Kidney epithelial cell (primary cell): Measurements from ENCODE around the gene WDCP. TPM values are rescaled to one million over a fixed set of nuclear protein-coding genes. Genes with fewer than 3 reads are reported as not detected.
"Not testable (repeated sequence)": the region's sequence is repeated elsewhere in the genome, so short reads cannot be mapped to it uniquely, and the experiment has no call there.

Experiments
- DNase-seq: peaks from one replicate; pipeline ENCODE4 v3.0.0-alpha.2; 2010; ENCODE audit warnings: low read depth
- H3K27me3 ChIP-seq: 2 replicates; pipeline ENCODE4 v1.6.0; 2011; ENCODE audit warnings: low read length; ENCODE audit not compliant: control insufficient read depth, insufficient read depth
- H3K36me3 ChIP-seq: 2 replicates; pipeline ENCODE4 v1.5.1; 2011; ENCODE audit warnings: low read length; ENCODE audit not compliant: control insufficient read depth, insufficient read depth
- H3K4me3 ChIP-seq: 2 replicates; pipeline ENCODE4 v1.5.1; 2011; ENCODE audit warnings: low read depth, mild to moderate bottlenecking, control low read depth, low read length
- CTCF ChIP-seq: IDR thresholded peaks from 2 replicates; pipeline ENCODE4 v1.5.1; 2011; ENCODE audit warnings: mild to moderate bottlenecking, moderate library complexity, low read length, control low read depth, inconsistent platforms; ENCODE audit not compliant: insufficient read depth, poor library complexity, severe bottlenecking
- total RNA-seq: library from RNA; depleted of rRNA; stranded (reverse); fragments of >200 nt; gene quantifications from 2 replicates; pipeline ENCODE4 v1.2.3, GENCODE V29; 2015

Gene WDCP
- 7.3 and 8.2 TPM in 2 replicates for total RNA-seq

GRCh38 chr2:24046930-24047702 is at the start of gene WDCP:
Gene WDCP (minus strand): TSS chr2:24047391. CDS start chr2:24039494, 7,897 bp downstream.
- peak within 1 kb of the TSS; percentile 76 for H3K4me3 ChIP-seq
- no peaks in the 10 kb centered on the region for H3K36me3 ChIP-seq
- TF ChIP-seq CTCF = no peak
- no peaks in the 10 kb centered on the region for H3K27me3 ChIP-seq
- DNase-seq = peak; percentile 96

GRCh38 chr2:24095171-24095677 is 48.0 kb upstream of the WDCP start:
- H3K27me3 ChIP-seq, H3K36me3 ChIP-seq, H3K4me3 ChIP-seq, DNase-seq: not testable (repeated sequence)

- not testable (repeated sequence) for H3K27me3 ChIP-seq, H3K4me3 ChIP-seq, H3K36me3 ChIP-seq, DNase-seq
Measured at GRCh38 chr2:24093270-24093669, 46.1 kb upstream of the WDCP start.

- no peaks in the 10 kb centered on the region for H3K36me3 ChIP-seq
- no peak overlapping the region for H3K4me3 ChIP-seq
- no peak for DNase-seq
- H3K27me3 ChIP-seq = no peaks in the 10 kb centered on the region
- no peak for TF ChIP-seq CTCF
Measured at GRCh38 chr2:24088821-24089359, 41.7 kb upstream of the WDCP start.

GRCh38 chr2:24087032-24087431 is 39.8 kb upstream of the WDCP start:
- H3K27me3 ChIP-seq = no peaks in the 10 kb centered on the region
- DNase-seq = no peak

GRCh38 chr2:24086241-24086640 is 39.0 kb upstream of the WDCP start:
- Histone ChIP-seq H3K27me3 (no peaks in the 10 kb centered on the region), H3K36me3 (peaks cover 2% of the 10 kb centered on the region), H3K4me3 (no peak overlapping the region)
- no peak for TF ChIP-seq CTCF
- no peak for DNase-seq

More at GRCh38 chr2:24087032-24087431, 39.8 kb upstream of the WDCP start:
- Histone ChIP-seq H3K36me3 (peaks cover 1% of the 10 kb centered on the region), H3K4me3 (no peak overlapping the region)
- TF ChIP-seq CTCF = no peak

GRCh38 chr2:24085200-24085489 is 38.0 kb upstream of the WDCP start:
- no peak for TF ChIP-seq CTCF
- H3K36me3 ChIP-seq = peaks cover 2% of the 10 kb centered on the region
- no peaks in the 10 kb centered on the region for H3K27me3 ChIP-seq
- peak overlapping the region; percentile 66 for H3K4me3 ChIP-seq
- DNase-seq = no peak
